Brain microvascular endothelial cell (primary cell): Measurements from ENCODE around the gene CLEC3B.

Experiments used
- DNase-seq: peaks from one replicate; pipeline ENCODE4 v3.0.0-alpha.2; 2020
- H3K27ac ChIP-seq: fragments of 250-450 bp; sonication (Bioruptor Pico); 2 replicates; pipeline ENCODE4 v1.5.1; 2020; ENCODE audit warnings: mild to moderate bottlenecking, moderate library complexity
- H3K27me3 ChIP-seq: fragments of 250-450 bp; sonication (Bioruptor Pico); replicated peaks from 2 replicates; pipeline ENCODE4 v1.5.1; 2020; ENCODE audit warnings: mild to moderate bottlenecking
- H3K36me3 ChIP-seq: fragments of 250-450 bp; sonication (Bioruptor Pico); replicated peaks from 2 replicates; pipeline ENCODE4 v1.5.1; 2020; ENCODE audit warnings: mild to moderate bottlenecking
- H3K4me3 ChIP-seq: 2 replicates; pipeline ENCODE4 v1.5.1; 2011; ENCODE audit warnings: low read depth, mild to moderate bottlenecking, control low read depth, low read length, moderate library complexity
- in situ Hi-C: cut with HindIII; loops from 2 replicates; pipeline ENCODE4 v1.10.0; 2017; ENCODE audit warnings: low sequenced_read_pairs, low pct_ligation_motif_present
- TF ChIP-seq, protein P1 (sequence below): IDR thresholded peaks from 2 replicates; pipeline ENCODE4 v1.5.1; 2011; ENCODE audit warnings: low read depth, mild to moderate bottlenecking, moderate library complexity, low read length, control low read depth, inconsistent platforms; ENCODE audit errors: missing control alignments

CLEC3B gene

DNA sequence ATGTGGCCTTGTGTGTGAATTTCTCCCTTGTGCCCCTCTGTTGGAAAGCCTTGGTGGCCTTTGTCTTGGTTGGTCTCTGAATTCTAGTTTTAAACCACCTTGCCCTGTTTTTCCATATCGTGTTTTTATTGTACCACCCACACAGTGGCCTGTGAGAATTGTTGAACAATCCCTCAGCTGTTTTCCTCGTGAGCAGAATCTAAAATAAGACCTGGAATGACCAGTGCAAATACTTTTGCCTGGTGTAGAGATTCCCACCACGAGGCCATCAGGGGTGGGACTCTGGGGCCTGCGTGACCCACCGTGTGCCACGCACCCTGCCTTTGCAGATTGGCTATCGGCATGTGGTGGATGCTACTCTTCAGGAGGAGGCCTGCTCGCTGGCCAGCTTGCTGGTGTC lies 19.0 kb upstream of the CLEC3B start:
- Histone ChIP-seq H3K27me3 (no peaks in the 10 kb centered on the region), H3K27ac (no peak overlapping the region), H3K36me3 (peaks cover 24% of the 10 kb centered on the region), H3K4me3 (no peak overlapping the region)
- in situ Hi-C loops, result no loop called here
- DNase-seq, result no peak
- TF ChIP-seq, protein P1, sequence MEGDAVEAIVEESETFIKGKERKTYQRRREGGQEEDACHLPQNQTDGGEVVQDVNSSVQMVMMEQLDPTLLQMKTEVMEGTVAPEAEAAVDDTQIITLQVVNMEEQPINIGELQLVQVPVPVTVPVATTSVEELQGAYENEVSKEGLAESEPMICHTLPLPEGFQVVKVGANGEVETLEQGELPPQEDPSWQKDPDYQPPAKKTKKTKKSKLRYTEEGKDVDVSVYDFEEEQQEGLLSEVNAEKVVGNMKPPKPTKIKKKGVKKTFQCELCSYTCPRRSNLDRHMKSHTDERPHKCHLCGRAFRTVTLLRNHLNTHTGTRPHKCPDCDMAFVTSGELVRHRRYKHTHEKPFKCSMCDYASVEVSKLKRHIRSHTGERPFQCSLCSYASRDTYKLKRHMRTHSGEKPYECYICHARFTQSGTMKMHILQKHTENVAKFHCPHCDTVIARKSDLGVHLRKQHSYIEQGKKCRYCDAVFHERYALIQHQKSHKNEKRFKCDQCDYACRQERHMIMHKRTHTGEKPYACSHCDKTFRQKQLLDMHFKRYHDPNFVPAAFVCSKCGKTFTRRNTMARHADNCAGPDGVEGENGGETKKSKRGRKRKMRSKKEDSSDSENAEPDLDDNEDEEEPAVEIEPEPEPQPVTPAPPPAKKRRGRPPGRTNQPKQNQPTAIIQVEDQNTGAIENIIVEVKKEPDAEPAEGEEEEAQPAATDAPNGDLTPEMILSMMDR, result no peak

DNA sequence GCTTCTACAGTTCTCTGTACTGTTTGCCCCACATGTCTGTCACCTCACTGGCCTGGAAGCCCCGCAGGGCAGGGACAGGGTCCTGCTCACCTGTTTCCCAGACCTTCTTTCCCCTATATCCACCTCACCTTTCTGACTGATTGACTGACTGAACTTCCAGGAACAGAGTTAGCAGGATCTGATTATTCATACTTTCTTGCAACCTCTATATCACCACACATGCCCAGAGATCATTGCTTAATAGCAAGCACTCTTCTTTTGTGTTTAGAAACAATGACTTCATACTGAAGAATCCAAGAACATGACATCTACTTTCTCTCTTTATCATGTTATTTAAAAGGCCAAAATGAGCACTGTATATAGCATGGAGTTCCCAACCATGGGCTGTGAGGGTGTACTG lies 18.0 kb upstream of the CLEC3B start:
- in situ Hi-C loops, result no loop called here
- no peak for DNase-seq
- TF ChIP-seq, protein P1, result no peak
- Histone ChIP-seq H3K4me3 (no peak overlapping the region), H3K27me3 (no peaks in the 10 kb centered on the region), H3K27ac (peak overlapping the region; percentile 6), H3K36me3 (peaks cover 17% of the 10 kb centered on the region)

DNA sequence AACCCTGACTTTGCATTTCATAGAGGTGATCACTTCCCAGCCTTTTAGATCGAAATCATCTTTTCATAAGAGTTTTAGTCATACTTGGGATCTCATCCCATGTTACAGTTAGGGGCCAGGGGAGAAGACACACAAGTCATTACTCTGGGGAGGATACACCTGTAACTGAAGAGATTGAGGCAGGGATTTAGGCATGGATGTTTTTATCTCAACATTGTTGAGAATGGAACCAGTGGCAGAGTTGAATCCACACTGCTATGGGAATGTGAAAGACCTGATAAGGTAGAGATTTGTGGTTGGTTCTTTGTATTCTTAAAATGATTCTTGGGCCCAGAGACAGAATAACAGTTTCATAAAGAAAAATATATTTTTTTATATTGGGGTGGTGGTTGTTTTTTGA lies 16.2 kb upstream of the CLEC3B start:
- H3K27ac ChIP-seq, result no peak overlapping the region
- in situ Hi-C loops, result no loop called here
- peaks cover 14% of the 10 kb centered on the region for H3K36me3 ChIP-seq
- H3K4me3 ChIP-seq, result no peak overlapping the region
- TF ChIP-seq, protein P1, result no peak
- no peaks in the 10 kb centered on the region for H3K27me3 ChIP-seq
- no peak for DNase-seq

DNA sequence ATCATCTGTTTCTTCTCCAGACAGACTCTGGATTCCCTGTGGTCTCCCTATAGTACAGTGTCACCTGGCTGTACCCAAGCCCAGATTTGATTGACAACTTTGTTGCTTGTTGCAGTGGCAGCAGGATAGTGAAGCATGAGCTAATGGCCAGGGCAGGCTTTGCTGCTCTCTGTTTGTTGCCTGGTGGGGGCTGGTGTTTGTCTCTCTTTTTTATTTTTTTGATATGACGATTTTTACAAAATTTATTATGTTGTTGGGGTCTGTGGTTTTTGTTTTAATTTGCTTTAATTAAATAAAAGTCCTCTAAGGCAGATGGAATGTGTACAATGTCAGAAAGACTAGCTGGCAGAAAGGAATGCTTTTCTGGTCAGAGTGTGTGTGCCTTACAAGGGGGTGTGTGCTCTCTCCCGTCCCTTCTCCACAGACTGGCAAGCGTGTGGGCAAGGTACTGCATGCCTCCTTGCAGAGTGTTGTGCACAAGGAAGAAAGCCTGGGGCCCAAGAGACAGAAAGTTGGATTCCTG lies 15.2 kb upstream of the CLEC3B start:
- Histone ChIP-seq H3K27me3 (no peaks in the 10 kb centered on the region), H3K36me3 (peaks cover 12% of the 10 kb centered on the region), H3K27ac (peak overlapping the region; percentile 80), H3K4me3 (no peak overlapping the region)
- DNase-seq, result no peak
- TF ChIP-seq, protein P1, result no peak
- in situ Hi-C loops, result no loop called here

DNA sequence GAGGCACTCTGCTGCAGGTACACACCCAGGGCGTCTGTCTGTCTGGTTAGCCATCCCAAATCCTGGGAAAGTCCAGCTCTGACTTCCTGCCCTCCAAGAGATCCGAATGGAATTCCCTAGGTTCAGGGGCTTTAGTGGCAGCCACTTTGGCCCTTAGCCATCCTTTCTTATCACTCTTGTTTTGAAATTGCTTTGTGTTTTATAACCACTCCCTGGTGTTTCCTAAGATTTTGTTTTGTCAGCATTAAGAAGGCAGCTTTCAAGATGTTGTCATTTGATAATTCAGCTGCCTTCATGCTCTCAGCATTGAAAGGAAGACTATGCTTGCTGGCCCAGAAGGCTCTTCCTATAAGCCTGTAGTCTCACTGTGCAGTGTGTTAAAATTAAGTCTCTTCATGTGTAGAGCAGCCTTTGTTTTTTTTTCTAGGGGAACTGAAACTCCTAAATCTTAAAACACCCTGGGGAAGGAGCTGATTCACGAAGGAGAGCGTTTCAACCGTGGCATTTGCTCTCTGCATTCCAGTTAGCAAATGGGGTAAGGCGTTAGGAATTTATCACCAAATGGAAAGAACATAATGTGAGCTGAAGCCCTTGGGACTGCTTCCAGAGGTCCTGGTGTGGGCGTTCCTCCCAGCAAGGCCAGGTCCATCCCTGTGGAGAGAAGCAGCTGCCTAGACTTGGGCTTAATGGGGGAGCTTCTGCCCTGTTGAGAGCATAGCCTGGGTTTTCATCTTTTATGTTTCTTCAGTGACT lies 14.2 kb upstream of the CLEC3B start:
- peak; percentile 83 for DNase-seq
- H3K36me3 ChIP-seq, result peaks cover 11% of the 10 kb centered on the region
- no peaks in the 10 kb centered on the region for H3K27me3 ChIP-seq
- no peak overlapping the region for H3K4me3 ChIP-seq
- H3K27ac ChIP-seq, result peak overlapping the region; percentile 80
- in situ Hi-C loops, result no loop called here
- TF ChIP-seq, protein P1, result no peak
